K562 (cell line): ENCODE measurements around the gene C7orf25. TPM values are rescaled to one million over a fixed set of nuclear protein-coding genes. Genes with fewer than 3 reads are reported as not detected.

Experiments used
- ATAC-seq: fragments of 200-7000 bp; cut with Tn5 transposase; 3 replicates; pipeline ENCODE4 v1.9.1; 2020; ENCODE audit warnings: moderate library complexity
- BruUV-seq: library from RNA; stranded (reverse); fragments of 400-500 nt; replicated peaks from 2 replicates; lab custom pipeline; 2021; lab: Mats Ljungman, UMichigan
- CTCF ChIA-PET: fragments of 300-600 bp; formaldehyde crosslinking; extraction: SDS; loops from one replicate; lab custom pipeline; 2021; ENCODE audit warnings: low intra/inter-chr PET ratio; lab: Yijun Ruan, JAX
- POLR2A ChIA-PET: fragments of 300-600, 350-650 bp; sonication (Branson Sonifier 250); formaldehyde crosslinking; extraction: SDS; loops from one replicate; lab custom pipeline; 2021; ENCODE audit warnings: antibody characterized with exemption, inconsistent platforms; lab: Yijun Ruan, JAX
- DNase-seq, 4 experiments: peaks; one replicate each; pipeline versions ENCODE4 v3.0.0 to v3.0.0-alpha.2; 2011 to 2018; ENCODE audit warnings: low spot score in 3 of 4, mixed read lengths in 3 of 4; ENCODE audit errors: extremely low read depth in 1 of 4
- FAIRE-seq: peaks from 2 replicates; lab custom pipeline; 2011; peaks lifted over from hg19 to GRCh38; lab: Jason Lieb, UNC
- H2AFZ ChIP-seq: 2 replicates; pipeline ENCODE4 v1.6.0; 2011; ENCODE audit warnings: low read depth, low read length, control low read depth, inconsistent platforms
- H3K27ac ChIP-seq: fragments of 200-600 bp; 3 replicates; pipeline ENCODE4 v1.8.0; 2011; ENCODE audit warnings: low read depth, mild to moderate bottlenecking, control low read depth, inconsistent platforms, low read length, moderate library complexity, mixed read lengths; ENCODE audit errors: extremely low read depth
- H3K27me3 ChIP-seq, 2 experiments: fragments of 300-600 bp in 1 of 2; 2 replicates in 1 of 2; 3 replicates in 1 of 2; pipeline versions ENCODE4 v1.6.0 to v1.8.0; 2011; ENCODE audit warnings: inconsistent platforms in 2 of 2, low read length in 2 of 2, mild to moderate bottlenecking in 1 of 2, mixed read lengths in 1 of 2, moderate library complexity in 1 of 2; ENCODE audit not compliant: control insufficient read depth in 2 of 2, insufficient read depth in 2 of 2
- H3K36me3 ChIP-seq: fragments of 300-600 bp; 3 replicates; pipeline ENCODE4 v1.8.0; 2011; ENCODE audit warnings: mild to moderate bottlenecking, low read length, inconsistent platforms; ENCODE audit not compliant: control insufficient read depth, insufficient read depth
- H3K4me1 ChIP-seq, 2 experiments: fragments of 200-600 bp in 1 of 2; replicated peaks in 1 of 2; 2 replicates in 1 of 2; 3 replicates in 1 of 2; pipeline versions ENCODE4 v1.5.1 to v1.8.0; 2011; ENCODE audit warnings: inconsistent platforms in 2 of 2, low read length in 2 of 2, mild to moderate bottlenecking in 1 of 2, mixed read lengths in 1 of 2, moderate library complexity in 1 of 2; ENCODE audit not compliant: control insufficient read depth in 2 of 2, insufficient read depth in 2 of 2
- H3K4me2 ChIP-seq: 2 replicates; pipeline ENCODE4 v1.6.1; 2011; ENCODE audit warnings: low read length, control low read depth, inconsistent platforms, mixed read lengths; ENCODE audit not compliant: insufficient read depth
- H3K4me3 ChIP-seq: fragments of 200-600 bp; sonication (generic), shearing (Covaris generic); 2 replicates; pipeline ENCODE4 v1.5.1; 2016; ENCODE audit warnings: control low read depth, inconsistent platforms
- H3K79me2 ChIP-seq: fragments of 200-600 bp; 3 replicates; pipeline ENCODE4 v1.8.0; 2011; ENCODE audit warnings: low read length, inconsistent platforms; ENCODE audit not compliant: control insufficient read depth, insufficient read depth
- H3K9ac ChIP-seq, 2 experiments: 2 replicates each; pipeline versions ENCODE4 v1.6.0 to v1.6.1; 2011; ENCODE audit warnings: low read depth in 2 of 2, low read length in 2 of 2, control low read depth in 1 of 2, inconsistent platforms in 1 of 2, mild to moderate bottlenecking in 1 of 2, mixed read lengths in 1 of 2; ENCODE audit not compliant: insufficient read depth in 1 of 2
- H3K9me1 ChIP-seq: one replicate; pipeline ENCODE4 v1.6.0; 2011; ENCODE audit warnings: inconsistent platforms, mild to moderate bottlenecking, low read length, moderate library complexity; ENCODE audit not compliant: control insufficient read depth, insufficient read depth
- H3K9me3 ChIP-seq: replicated peaks from 2 replicates; pipeline ENCODE4 v1.5.1; 2011; ENCODE audit warnings: low read depth, low read length, inconsistent platforms; ENCODE audit not compliant: control insufficient read depth, insufficient read depth
- H4K20me1 ChIP-seq: replicated peaks from 2 replicates; pipeline ENCODE4 v1.6.1; 2011; ENCODE audit warnings: low read length, inconsistent platforms, mixed read lengths; ENCODE audit not compliant: control insufficient read depth, insufficient read depth
- CEBPB ChIP-seq: fragments of 450-650 bp; IDR thresholded peaks from 2 replicates; pipeline ENCODE4 v1.6.1; 2016; ENCODE audit warnings: missing genetic modification characterization, missing compliant biosample characterization
- HNRNPK ChIP-seq: fragments of 200-400 bp; formaldehyde crosslinking; IDR thresholded peaks from one replicate; pipeline ENCODE4 v1.6.1; 2018; ENCODE audit warnings: mild to moderate bottlenecking, low read depth, low read length; ENCODE audit not compliant: poor library complexity, severe bottlenecking
- PCBP1 ChIP-seq: fragments of 200-400 bp; formaldehyde crosslinking; IDR thresholded peaks from 2 replicates; pipeline ENCODE4 v1.6.1; 2018; ENCODE audit warnings: mild to moderate bottlenecking, low read depth, low read length; ENCODE audit not compliant: poor library complexity, severe bottlenecking
- PCBP2 ChIP-seq: fragments of 200-400 bp; formaldehyde crosslinking; IDR thresholded peaks from 2 replicates; pipeline ENCODE4 v1.6.1; 2018; ENCODE audit warnings: low read length, low read depth, mild to moderate bottlenecking, moderate library complexity; ENCODE audit not compliant: poor library complexity, severe bottlenecking
- in situ Hi-C: fragments of 300-500 bp; cut with MboI; formaldehyde crosslinking; loops from 4 replicates; pipeline ENCODE4 v1.15.0; 2018; ENCODE audit warnings: inconsistent platforms, mixed read lengths
- intact Hi-C: fragments of 100-400 bp; cut with micrococcal nuclease; formaldehyde crosslinking; loops from 2 replicates; pipeline ENCODE4 v1.14.2; 2022
- polyA plus RNA-seq, 8 experiments: library from polyadenylated mRNA; depleted of rRNA in 4 of 8; stranded (reverse) in 5 of 8; unstranded in 3 of 8; fragments of >200 nt; fragmentation: Nextera tagmentation in 2 of 8; fragmentation: Illumina TruSeq in 1 of 8; extraction: Ambion mirVana in 2 of 8; extraction: Trizol in 1 of 8; gene quantifications; 2 replicates each; pipeline versions ENCODE4 v1.2.1 to v1.2.3, GENCODE V29; 2011 to 2014; ENCODE audit warnings: inconsistent platforms in 1 of 8, missing spikeins in 1 of 8
- total RNA-seq, 7 experiments: library from RNA; depleted of rRNA in 6 of 7; stranded (reverse); fragments of >200 nt in 6 of 7; fragmentation: Illumina TruSeq in 2 of 7; extraction: Trizol in 2 of 7; gene quantifications; 2 replicates each; pipeline versions ENCODE4 v1.2.1 to v1.2.3, GENCODE V29; 2011 to 2021; ENCODE audit warnings: low replicate concordance in 1 of 7

The C7orf25 gene
- total and polyA plus RNA-seq, 9 of the 15 experiments (the other 6 are each of a cell fraction or from before 2014, with no cell fraction given), result 1.2 to 4.7 (median 1.9) TPM

GRCh38 chr7:42900842-42901241 lies 11.0 kb downstream of the C7orf25 start:
- H3K27ac ChIP-seq, result no peak overlapping the region
- no peaks in the 10 kb centered on the region for H3K36me3 ChIP-seq
- no peaks in the 10 kb centered on the region for H3K79me2 ChIP-seq
- H3K9me3 ChIP-seq, result no peaks in the 10 kb centered on the region
- CTCF ChIA-PET, result no interaction called here
- no peaks in the 10 kb centered on the region for H3K9me1 ChIP-seq
- in situ Hi-C loops, result no loop called here
- no peak overlapping the region for H2AFZ ChIP-seq
- no peak overlapping the region for H3K9ac ChIP-seq
- TF ChIP-seq HNRNPK (peak; percentile 84), PCBP1 (peak; percentile 55), CEBPB (tag) (no peak), PCBP2 (peak; percentile 25)
- TF ChIP-seq, all 486 proteins: peak for 3
- no peak for DNase-seq
- Histone ChIP-seq H3K4me1 (no peaks in the 10 kb centered on the region), H4K20me1 (no peaks in the 10 kb centered on the region), H3K27me3 (peaks cover 0 to 16% of the 10 kb centered on the region in 2 experiments; a peak in 3 of 5 replicates), H3K4me2 (no peak overlapping the region), H3K4me3 (no peak overlapping the region)
- FAIRE-seq, result no peak
- POLR2A ChIA-PET, result interaction anchor here (0.7 kb wide), 1 partner anchor 46 kb away, joined by 3 read pairs; no protein-coding TSS in a partner anchor
- intact Hi-C loops, result no loop called here
- BruUV-seq, result no TSS peak
- ATAC-seq, result no peak
